Vagina (tissue), 2 donors: ENCODE measurements around the gene AREL1. TPM values are rescaled to one million over a fixed set of nuclear protein-coding genes. Genes with fewer than 3 reads are reported as not detected.

Source experiments
- DNase-seq, 2 donors: peaks; one replicate each; pipeline ENCODE4 v3.0.0-alpha.2; 2017; ENCODE audit errors: extremely low spot score in 2 of 2
- H3K27ac ChIP-seq: fragments of 200-600 bp; sonication (generic); one replicate; pipeline ENCODE4 v1.5.1; 2019
- H3K27me3 ChIP-seq: fragments of 200-600 bp; sonication (generic); one replicate; pipeline ENCODE4 v1.5.1; 2019
- H3K36me3 ChIP-seq, 2 donors: fragments of 200-600 bp; sonication (generic); one replicate each; pipeline ENCODE4 v1.5.1; 2017 to 2019
- H3K4me1 ChIP-seq: fragments of 200-600 bp; sonication (generic); one replicate; pipeline ENCODE4 v1.5.1; 2019
- H3K4me3 ChIP-seq, 2 donors: fragments of 200-600 bp; sonication (generic); 1 replicate in 1 of 2; 2 replicates in 1 of 2; pipeline ENCODE4 v1.5.1; 2016 to 2019
- H3K9me3 ChIP-seq: fragments of 200-600 bp; sonication (generic); one replicate; pipeline ENCODE4 v1.5.1; 2019
- POLR2A ChIP-seq, 2 donors: fragments of 450-650 bp; IDR thresholded peaks; one replicate each; pipeline ENCODE4 v1.6.1; 2017; ENCODE audit warnings: antibody characterized with exemption in 2 of 2, mild to moderate bottlenecking in 2 of 2, moderate library complexity in 2 of 2
- POLR2AphosphoS5 ChIP-seq, 2 donors: sonication (generic); formaldehyde crosslinking; IDR thresholded peaks; one replicate each; pipeline ENCODE4 v1.9.0; 2017; ENCODE audit warnings: antibody characterized with exemption in 2 of 2, mild to moderate bottlenecking in 2 of 2, low read depth in 1 of 2; ENCODE audit not compliant: insufficient read depth in 1 of 2
- intact Hi-C: fragments of 100-400 bp; cut with DNase I; formaldehyde crosslinking; loops from one replicate; pipeline ENCODE4 v1.15.1; 2023
- total RNA-seq: library from RNA; depleted of rRNA; stranded (reverse); fragments of >200 nt; gene quantifications from one replicate; pipeline ENCODE4 v1.2.3, GENCODE V29; 2016
- TF ChIP-seq, protein P1 (sequence below), 3 experiments: fragments of 450-650 bp in 2 of 3; fragments of 200-600 bp in 1 of 3; sonication (generic) in 1 of 3; IDR thresholded peaks; one replicate each; pipeline ENCODE4 v1.5.1; 2017 to 2019; ENCODE audit warnings: antibody characterized with exemption in 3 of 3, mild to moderate bottlenecking in 2 of 3, moderate library complexity in 2 of 3

AREL1 gene
- total RNA-seq, 1 donor from 2014 or later: 32.7 TPM

DNA sequence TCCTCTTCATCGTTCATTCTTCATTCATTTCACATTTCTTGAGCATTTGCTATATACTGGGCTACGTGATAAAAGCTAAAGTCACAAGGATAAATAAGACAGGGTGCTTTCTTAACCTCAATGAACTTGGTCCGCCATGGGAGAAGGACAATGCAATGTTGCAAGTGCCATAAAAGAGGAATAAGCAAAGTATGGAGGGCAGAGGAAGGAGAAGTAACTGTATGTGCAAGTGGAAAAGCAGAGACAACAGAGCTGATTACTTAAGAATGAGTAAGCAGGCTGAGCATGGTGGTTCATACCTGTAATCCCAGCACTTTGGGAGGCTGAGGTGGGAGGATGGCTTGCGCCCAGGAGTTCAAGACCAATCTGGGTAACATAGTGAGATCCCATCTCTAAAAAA lies 14.4 kb downstream of the AREL1 start:
- TF ChIP-seq, protein P1, sequence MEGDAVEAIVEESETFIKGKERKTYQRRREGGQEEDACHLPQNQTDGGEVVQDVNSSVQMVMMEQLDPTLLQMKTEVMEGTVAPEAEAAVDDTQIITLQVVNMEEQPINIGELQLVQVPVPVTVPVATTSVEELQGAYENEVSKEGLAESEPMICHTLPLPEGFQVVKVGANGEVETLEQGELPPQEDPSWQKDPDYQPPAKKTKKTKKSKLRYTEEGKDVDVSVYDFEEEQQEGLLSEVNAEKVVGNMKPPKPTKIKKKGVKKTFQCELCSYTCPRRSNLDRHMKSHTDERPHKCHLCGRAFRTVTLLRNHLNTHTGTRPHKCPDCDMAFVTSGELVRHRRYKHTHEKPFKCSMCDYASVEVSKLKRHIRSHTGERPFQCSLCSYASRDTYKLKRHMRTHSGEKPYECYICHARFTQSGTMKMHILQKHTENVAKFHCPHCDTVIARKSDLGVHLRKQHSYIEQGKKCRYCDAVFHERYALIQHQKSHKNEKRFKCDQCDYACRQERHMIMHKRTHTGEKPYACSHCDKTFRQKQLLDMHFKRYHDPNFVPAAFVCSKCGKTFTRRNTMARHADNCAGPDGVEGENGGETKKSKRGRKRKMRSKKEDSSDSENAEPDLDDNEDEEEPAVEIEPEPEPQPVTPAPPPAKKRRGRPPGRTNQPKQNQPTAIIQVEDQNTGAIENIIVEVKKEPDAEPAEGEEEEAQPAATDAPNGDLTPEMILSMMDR (IDR thresholded peaks at IDR 0.05): no peak
- TF ChIP-seq POLR2A (IDR thresholded peaks at IDR 0.05) (no peak), POLR2AphosphoS5 (IDR thresholded peaks at IDR 0.05; ENCODE audit: insufficient read depth in 1 of 2, low read depth in 1 of 2) (no peak)
- H3K27ac ChIP-seq: no peak overlapping the region
- no peaks in the 10 kb centered on the region for H3K4me1 ChIP-seq
- H3K4me3 ChIP-seq: no peak overlapping the region
- H3K36me3 ChIP-seq: peaks cover 0 to 9% of the 10 kb centered on the region in 2 donors
- H3K27me3 ChIP-seq: no peaks in the 10 kb centered on the region
- H3K9me3 ChIP-seq: no peaks in the 10 kb centered on the region
- DNase-seq: no peak
- intact Hi-C loops: no loop called here

DNA sequence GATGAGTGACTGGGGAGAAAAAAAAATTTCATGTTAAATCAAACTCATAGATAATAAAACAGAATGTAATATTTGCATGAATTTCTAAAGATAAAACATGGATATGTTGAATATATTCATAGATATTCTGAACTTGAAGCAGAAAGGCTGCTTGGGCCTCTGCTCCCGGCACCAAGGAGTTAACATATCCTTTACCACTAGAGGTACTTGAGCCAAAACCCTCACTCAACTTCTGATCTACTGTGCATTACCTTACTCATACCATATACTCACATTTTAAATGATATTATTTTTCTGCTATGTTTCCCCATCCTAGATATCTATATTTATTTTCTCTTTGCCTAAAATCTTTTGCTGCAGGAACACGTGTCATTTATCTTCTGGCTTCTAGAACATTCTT lies 14.9 kb downstream of the AREL1 start:
- H3K27ac ChIP-seq: no peak overlapping the region
- no peaks in the 10 kb centered on the region for H3K4me1 ChIP-seq
- no peak overlapping the region for H3K4me3 ChIP-seq
- no peak for DNase-seq
- TF ChIP-seq POLR2AphosphoS5 (IDR thresholded peaks at IDR 0.05; ENCODE audit: insufficient read depth in 1 of 2, low read depth in 1 of 2) (no peak), POLR2A (IDR thresholded peaks at IDR 0.05) (no peak)
- TF ChIP-seq, protein P1 (IDR thresholded peaks at IDR 0.05): no peak
- H3K36me3 ChIP-seq: peaks cover 0 to 9% of the 10 kb centered on the region in 2 donors
- H3K27me3 ChIP-seq: no peaks in the 10 kb centered on the region
- no peaks in the 10 kb centered on the region for H3K9me3 ChIP-seq
- intact Hi-C loops: no loop called here

DNA sequence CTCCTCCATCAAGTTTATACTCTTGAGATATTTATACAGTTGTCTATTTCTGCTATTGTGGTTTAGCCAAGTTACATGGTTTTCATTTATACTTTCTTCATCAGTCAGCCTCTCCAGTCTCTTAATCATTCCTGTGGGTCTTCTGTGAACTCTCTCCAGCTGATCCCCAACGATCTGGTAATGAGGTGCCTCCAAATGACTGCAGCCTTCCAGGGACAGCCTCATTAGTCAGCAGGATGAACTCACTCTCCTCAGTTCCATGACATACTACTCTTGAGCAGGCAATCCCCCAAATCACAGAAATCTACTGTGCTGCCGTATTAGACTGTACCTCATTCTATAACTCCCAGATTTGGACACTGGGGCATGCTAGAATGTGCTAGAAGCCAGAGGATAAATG lies 15.3 kb downstream of the AREL1 start:
- intact Hi-C loops: no loop called here
- Histone ChIP-seq H3K27ac (no peak overlapping the region), H3K36me3 (peaks cover 0 to 9% of the 10 kb centered on the region in 2 donors), H3K9me3 (no peaks in the 10 kb centered on the region), H3K4me3 (no peak overlapping the region), H3K27me3 (no peaks in the 10 kb centered on the region), H3K4me1 (no peaks in the 10 kb centered on the region)
- TF ChIP-seq POLR2A (IDR thresholded peaks at IDR 0.05): no peak
- TF ChIP-seq POLR2AphosphoS5 (IDR thresholded peaks at IDR 0.05; ENCODE audit: insufficient read depth in 1 of 2, low read depth in 1 of 2): no peak
- TF ChIP-seq, protein P1 (IDR thresholded peaks at IDR 0.05): no peak
- DNase-seq: no peak

DNA sequence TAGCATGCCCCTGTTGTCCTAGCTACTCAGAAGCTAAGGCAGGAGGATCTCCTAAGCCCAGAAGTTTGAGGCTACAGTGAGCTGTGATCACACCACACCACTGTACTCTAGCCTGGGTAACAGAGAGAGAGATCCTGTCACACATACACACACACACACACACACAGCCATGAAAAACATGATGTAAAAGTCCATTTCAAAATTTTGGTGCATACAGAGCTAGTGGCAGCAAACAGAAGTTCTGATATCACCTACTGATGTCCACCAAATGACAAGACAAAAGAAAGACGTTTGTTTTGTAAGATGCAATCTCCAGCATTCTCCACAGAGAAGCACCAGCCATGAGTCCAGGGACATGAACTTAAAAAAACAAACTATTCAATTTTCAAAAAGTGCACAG lies 15.9 kb downstream of the AREL1 start:
- H3K4me3 ChIP-seq: no peak overlapping the region
- DNase-seq: no peak
- no peaks in the 10 kb centered on the region for H3K27me3 ChIP-seq
- no peaks in the 10 kb centered on the region for H3K9me3 ChIP-seq
- intact Hi-C loops: no loop called here
- TF ChIP-seq POLR2A (IDR thresholded peaks at IDR 0.05) (no peak), POLR2AphosphoS5 (IDR thresholded peaks at IDR 0.05; ENCODE audit: insufficient read depth in 1 of 2, low read depth in 1 of 2) (no peak)
- TF ChIP-seq, protein P1 (IDR thresholded peaks at IDR 0.05): no peak
- no peak overlapping the region for H3K27ac ChIP-seq
- H3K4me1 ChIP-seq: no peaks in the 10 kb centered on the region
- peaks cover 0 to 7% of the 10 kb centered on the region in 2 donors for H3K36me3 ChIP-seq

DNA sequence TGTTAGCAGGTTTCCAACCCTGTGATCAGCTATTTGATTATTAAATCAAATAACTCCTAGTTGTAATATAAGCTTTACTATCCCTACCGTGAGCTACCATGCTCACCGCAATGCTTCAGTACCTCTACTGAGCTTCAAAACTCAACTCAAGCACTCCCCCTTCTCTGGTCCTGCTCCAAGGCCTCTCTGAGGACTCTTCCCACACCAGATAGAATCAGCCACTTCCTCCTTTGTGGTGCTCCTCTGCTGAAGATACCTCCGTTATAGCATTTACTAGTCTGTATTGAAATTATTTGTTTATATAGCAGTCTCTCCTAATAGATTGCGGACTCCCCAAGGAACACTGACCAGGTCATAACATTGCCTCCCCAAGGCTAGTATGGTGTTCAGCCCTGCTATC lies 17.5 kb downstream of the AREL1 start:
- Histone ChIP-seq H3K27me3 (no peaks in the 10 kb centered on the region), H3K27ac (no peak overlapping the region), H3K4me1 (no peaks in the 10 kb centered on the region), H3K9me3 (no peaks in the 10 kb centered on the region), H3K36me3 (peaks cover 0 to 15% of the 10 kb centered on the region in 2 donors), H3K4me3 (no peak overlapping the region)
- DNase-seq: no peak
- intact Hi-C loops: no loop called here
- TF ChIP-seq, protein P1 (IDR thresholded peaks at IDR 0.05): no peak
- no peak for TF ChIP-seq POLR2AphosphoS5 (IDR thresholded peaks at IDR 0.05; ENCODE audit: insufficient read depth in 1 of 2, low read depth in 1 of 2)
- no peak for TF ChIP-seq POLR2A (IDR thresholded peaks at IDR 0.05)
